Chondrocyte (in vitro differentiated cells): Measurements from ENCODE around the gene TLR7. TPM values are rescaled to one million over a fixed set of nuclear protein-coding genes. Genes with fewer than 3 reads are reported as not detected.

ENCODE experiments used
- DNase-seq: peaks from one replicate; pipeline ENCODE4 v3.0.0; 2021; ENCODE audit warnings: mixed read lengths, low spot score
- H3K27ac Mint-ChIP-seq: one replicate; pipeline ENCODE4 v1.8.0; 2021; ENCODE audit warnings: mild to moderate bottlenecking, moderate library complexity, mixed read lengths; ENCODE audit not compliant: unreplicated experiment
- H3K27me3 Mint-ChIP-seq: 2 replicates; pipeline ENCODE4 v1.8.0; 2021; ENCODE audit warnings: low read depth, mixed read lengths
- H3K36me3 Mint-ChIP-seq: 2 replicates; pipeline ENCODE4 v1.8.0; 2021; ENCODE audit warnings: low read depth, mixed read lengths
- H3K4me1 Mint-ChIP-seq: 2 replicates; pipeline ENCODE4 v1.8.0; 2021; ENCODE audit warnings: low read depth, mild to moderate bottlenecking, mixed read lengths
- H3K4me3 Mint-ChIP-seq: one replicate; pipeline ENCODE4 v1.8.0; 2021; ENCODE audit warnings: mild to moderate bottlenecking, moderate library complexity, mixed read lengths; ENCODE audit not compliant: unreplicated experiment
- H3K9me3 Mint-ChIP-seq: 2 replicates; pipeline ENCODE4 v1.8.0; 2021; ENCODE audit warnings: low read depth, mixed read lengths
- CTCF ChIP-seq: fragments of 200-600 bp; sonication (generic); IDR thresholded peaks from 2 replicates; pipeline ENCODE4 v1.5.0; 2021; ENCODE audit warnings: antibody characterized with exemption, mild to moderate bottlenecking, moderate library complexity
- total RNA-seq: library from RNA; stranded (reverse); gene quantifications from 3 replicates; pipeline ENCODE4 v1.2.1, GENCODE V29; 2021

The TLR7 gene
- total RNA-seq, 1 donor from 2014 or later: not detected

GRCh38 chrX:12887141-12887540 is 20.3 kb downstream of the TLR7 start:
- no peak overlapping the region for H3K4me3 Mint-ChIP-seq
- no peak for TF ChIP-seq CTCF
- H3K27ac Mint-ChIP-seq: no peak overlapping the region
- no peaks in the 10 kb centered on the region for H3K36me3 Mint-ChIP-seq
- no peak for DNase-seq
- peaks cover 17% of the 10 kb centered on the region for H3K9me3 Mint-ChIP-seq
- no peaks in the 10 kb centered on the region for H3K27me3 Mint-ChIP-seq
- peaks cover 5% of the 10 kb centered on the region for H3K4me1 Mint-ChIP-seq

- TF ChIP-seq CTCF: no peak
- DNase-seq: no peak
- H3K4me1 Mint-ChIP-seq: peaks cover 10% of the 10 kb centered on the region
- H3K4me3 Mint-ChIP-seq: no peak overlapping the region
- no peaks in the 10 kb centered on the region for H3K36me3 Mint-ChIP-seq
- no peak overlapping the region for H3K27ac Mint-ChIP-seq
- peaks cover 17% of the 10 kb centered on the region for H3K9me3 Mint-ChIP-seq
- H3K27me3 Mint-ChIP-seq: no peaks in the 10 kb centered on the region
Observed at GRCh38 chrX:12887767-12888166, 20.9 kb downstream of the TLR7 start.

- Mint-ChIP-seq H3K36me3 (no peaks in the 10 kb centered on the region), H3K4me3 (no peak overlapping the region), H3K27me3 (no peaks in the 10 kb centered on the region), H3K4me1 (peaks cover 15% of the 10 kb centered on the region), H3K9me3 (peaks cover 17% of the 10 kb centered on the region), H3K27ac (no peak overlapping the region)
- DNase-seq: no peak
- TF ChIP-seq CTCF: no peak
Observed at GRCh38 chrX:12890467-12890866, 23.6 kb downstream of the TLR7 start.

GRCh38 chrX:12891171-12891570 is 24.3 kb downstream of the TLR7 start:
- H3K27ac Mint-ChIP-seq: no peak overlapping the region
- H3K9me3 Mint-ChIP-seq: peaks cover 17% of the 10 kb centered on the region
- no peaks in the 10 kb centered on the region for H3K36me3 Mint-ChIP-seq
- H3K4me1 Mint-ChIP-seq: peaks cover 16% of the 10 kb centered on the region
- DNase-seq: no peak
- no peaks in the 10 kb centered on the region for H3K27me3 Mint-ChIP-seq
- no peak for TF ChIP-seq CTCF
- H3K4me3 Mint-ChIP-seq: no peak overlapping the region

- Mint-ChIP-seq H3K4me3 (no peak overlapping the region), H3K36me3 (no peaks in the 10 kb centered on the region), H3K27me3 (no peaks in the 10 kb centered on the region), H3K4me1 (peaks cover 16% of the 10 kb centered on the region), H3K9me3 (peaks cover 17% of the 10 kb centered on the region), H3K27ac (no peak overlapping the region)
- no peak for DNase-seq
- TF ChIP-seq CTCF: no peak
Observed at GRCh38 chrX:12891915-12892506, 25.1 kb downstream of the TLR7 start.
